Testis (tissue), 3 donors: ENCODE measurements around the gene ITM2C. TPM values are rescaled to one million over a fixed set of nuclear protein-coding genes. Genes with fewer than 3 reads are reported as not detected.

Experiments used
- DNase-seq: peaks from one replicate; pipeline ENCODE4 v3.0.0-alpha.2; 2019
- H3K27ac ChIP-seq, 2 donors: fragments of 200-600 bp; sonication (generic); one replicate each; pipeline ENCODE4 v1.5.1; 2019
- H3K27me3 ChIP-seq: fragments of 200-600 bp; sonication (generic); one replicate; pipeline ENCODE4 v1.5.1; 2019
- H3K36me3 ChIP-seq: fragments of 200-600 bp; sonication (generic); one replicate; pipeline ENCODE4 v1.5.1; 2017; ENCODE audit warnings: low read depth; ENCODE audit errors: missing control alignments
- H3K4me1 ChIP-seq: fragments of 200-600 bp; sonication (generic); one replicate; pipeline ENCODE4 v1.5.1; 2019
- H3K4me3 ChIP-seq, 2 donors: fragments of 200-600 bp; sonication (generic); one replicate each; pipeline ENCODE4 v1.5.1; 2017 to 2019
- H3K9me3 ChIP-seq: fragments of 200-600 bp; sonication (generic); one replicate; pipeline ENCODE4 v1.5.1; 2017
- CTCF ChIP-seq, 3 experiments: fragments of 450-650 bp in 2 of 3; fragments of 200-600 bp in 1 of 3; sonication (generic) in 1 of 3; IDR thresholded peaks; one replicate each; pipeline ENCODE4 v1.5.1; 2016 to 2019; ENCODE audit warnings: antibody characterized with exemption in 3 of 3, mild to moderate bottlenecking in 2 of 3, moderate library complexity in 1 of 3
- POLR2A ChIP-seq: fragments of 450-650 bp; IDR thresholded peaks from one replicate; pipeline ENCODE4 v1.6.1; 2017; ENCODE audit warnings: antibody characterized with exemption, mild to moderate bottlenecking, moderate library complexity
- whole genome bisulfite sequencing, 2 donors: methylation state at CpG; one replicate each; pipeline ENCODE4 v1.1.5; 2018; 5-methylcytosine and 5-hydroxymethylcytosine counted together
- intact Hi-C: fragments of 100-400 bp; cut with DNase I; formaldehyde crosslinking; loops from one replicate; pipeline ENCODE4 v1.15.1; 2023; ENCODE audit warnings: low total_unique reads
- polyA plus RNA-seq: library from polyadenylated mRNA; stranded (reverse); fragments of 350-450 nt; fragmentation: Illumina TruSeq; extraction: RNeasy Lipid Tissue Mini Kit (QIAGEN cat#74804); gene quantifications from one replicate; pipeline ENCODE4 v1.2.3, GENCODE V29; 2014; ENCODE audit warnings: low read depth, low replicate concordance; ENCODE audit not compliant: insufficient read depth
- total RNA-seq, 2 donors: library from RNA; depleted of rRNA; stranded (reverse); fragments of >200 nt; gene quantifications; one replicate each; pipeline ENCODE4 v1.2.3, GENCODE V29; 2016

The ITM2C gene
- total and polyA plus RNA-seq, 3 donors from 2014 or later = 53.7 to 95.7 (median 57.8) TPM

GRCh38 chr2:230877116-230877758, 12.5 kb downstream of the ITM2C start:
- no peaks in the 10 kb centered on the region for H3K36me3 ChIP-seq
- no peaks in the 10 kb centered on the region for H3K9me3 ChIP-seq
- DNase-seq = no peak
- intact Hi-C loops = no loop called here
- no peak overlapping the region for H3K4me3 ChIP-seq
- H3K27ac ChIP-seq = no peak overlapping the region
- WGBS, 2 donors = 90 to 92% methylated on average over 18 to 27 of the region's 27 CpGs
- peaks cover 3% of the 10 kb centered on the region for H3K4me1 ChIP-seq
- TF ChIP-seq CTCF (IDR thresholded peaks at IDR 0.05) (no peak), POLR2A (no peak)
- H3K27me3 ChIP-seq = no peaks in the 10 kb centered on the region

GRCh38 chr2:230877759-230878598, 13.2 kb downstream of the ITM2C start:
- no peak for TF ChIP-seq POLR2A
- Histone ChIP-seq H3K4me1 (peaks cover 3% of the 10 kb centered on the region), H3K27ac (no peak overlapping the region), H3K27me3 (no peaks in the 10 kb centered on the region), H3K36me3 (no peaks in the 10 kb centered on the region), H3K4me3 (no peak overlapping the region), H3K9me3 (no peaks in the 10 kb centered on the region)
- DNase-seq = no peak
- 72 to 83% methylated on average over 18 to 20 of the region's 20 CpGs for WGBS, 2 donors
- intact Hi-C loops = no loop called here

- DNase-seq = no peak
- no peak overlapping the region for H3K27ac ChIP-seq
- no peaks in the 10 kb centered on the region for H3K27me3 ChIP-seq
- no peaks in the 10 kb centered on the region for H3K9me3 ChIP-seq
- H3K4me1 ChIP-seq = peaks cover 3% of the 10 kb centered on the region
- WGBS, 2 donors = 36 to 67% methylated on average over 10 of the region's 10 CpGs
- intact Hi-C loops = no loop called here
- TF ChIP-seq POLR2A (no peak), CTCF (IDR thresholded peaks at IDR 0.05) (no peak)
- H3K4me3 ChIP-seq = no peak overlapping the region
- no peaks in the 10 kb centered on the region for H3K36me3 ChIP-seq
Measured at GRCh38 chr2:230878599-230879188, 14.0 kb downstream of the ITM2C start.

GRCh38 chr2:230879271-230879882, 14.6 kb downstream of the ITM2C start:
- no peak for DNase-seq
- Histone ChIP-seq H3K4me1 (peaks cover 3% of the 10 kb centered on the region), H3K27me3 (no peaks in the 10 kb centered on the region), H3K4me3 (no peak overlapping the region), H3K27ac (no peak overlapping the region), H3K36me3 (no peaks in the 10 kb centered on the region), H3K9me3 (no peaks in the 10 kb centered on the region)
- TF ChIP-seq POLR2A (no peak), CTCF (IDR thresholded peaks at IDR 0.05) (no peak)
- intact Hi-C loops = no loop called here
- 52 to 68% methylated on average over 11 of the region's 11 CpGs for WGBS, 2 donors

- WGBS, 2 donors = 84 to 95% methylated on average over 9 of the region's 9 CpGs
- intact Hi-C loops = no loop called here
- TF ChIP-seq POLR2A (no peak), CTCF (IDR thresholded peaks at IDR 0.05) (no peak)
- H3K4me3 ChIP-seq = no peak overlapping the region
- no peak for DNase-seq
- H3K27me3 ChIP-seq = no peaks in the 10 kb centered on the region
- H3K9me3 ChIP-seq = no peaks in the 10 kb centered on the region
- no peak overlapping the region for H3K27ac ChIP-seq
- no peaks in the 10 kb centered on the region for H3K36me3 ChIP-seq
- H3K4me1 ChIP-seq = peaks cover 3% of the 10 kb centered on the region
Measured at GRCh38 chr2:230879891-230880290, 15.1 kb downstream of the ITM2C start.
